ENCODE data around the gene TPCN2.
"Not testable (repeated sequence)": the region's sequence is repeated elsewhere in the genome, so short reads cannot be mapped to it uniquely, and the experiment has no call there.

Gene TPCN2

GRCh38 chr11:69148377-69148762, 99.6 kb downstream of the TPCN2 start:
- ATAC-seq: no peak
- TF ChIP-seq BACH2 (CRISPR knock-in tag; IDR thresholded peaks at IDR 0.05; ENCODE audit: borderline replicate concordance) (no peak), ZFP3 (CRISPR knock-in tag; IDR thresholded peaks at IDR 0.05) (no peak), ZNF8 (CRISPR knock-in tag; IDR thresholded peaks at IDR 0.05) (no peak), POU6F1 (CRISPR knock-in tag; IDR thresholded peaks at IDR 0.05; ENCODE audit: borderline replicate concordance, low read depth) (no peak), RARB (CRISPR knock-in tag; IDR thresholded peaks at IDR 0.05) (no peak), TCF4 (CRISPR knock-in tag; IDR thresholded peaks at IDR 0.05; ENCODE audit: borderline replicate concordance) (no peak), ZNF565 (CRISPR knock-in tag; conservative IDR thresholded peaks at IDR 0.05; ENCODE audit: low read depth) (no peak)

GRCh38 chr11:69148806-69149205, 100.1 kb downstream of the TPCN2 start:
- ATAC-seq: no peak
- TF ChIP-seq ARNTL (CRISPR knock-in tag; IDR thresholded peaks at IDR 0.05; ENCODE audit: borderline replicate concordance, low read depth): no peak
- TF ChIP-seq ZNF70 (CRISPR knock-in tag; IDR thresholded peaks at IDR 0.05): no peak
- TF ChIP-seq CREB5 (CRISPR knock-in tag; IDR thresholded peaks at IDR 0.05; ENCODE audit: low read depth): no peak
- TF ChIP-seq OSR1 (CRISPR knock-in tag; IDR thresholded peaks at IDR 0.05): no peak
- TF ChIP-seq PPARA (CRISPR knock-in tag; IDR thresholded peaks at IDR 0.05; ENCODE audit: borderline replicate concordance): no peak
- TF ChIP-seq TCF4 (CRISPR knock-in tag; IDR thresholded peaks at IDR 0.05; ENCODE audit: borderline replicate concordance): no peak
- TF ChIP-seq TOX (CRISPR knock-in tag; IDR thresholded peaks at IDR 0.05; ENCODE audit: borderline replicate concordance): no peak
- no peak for TF ChIP-seq ZFP3 (CRISPR knock-in tag; IDR thresholded peaks at IDR 0.05)
- no peak for TF ChIP-seq RARB (CRISPR knock-in tag; IDR thresholded peaks at IDR 0.05)
- no peak for TF ChIP-seq CSRNP3 (CRISPR knock-in tag; IDR thresholded peaks at IDR 0.05)
- TF ChIP-seq BACH2 (CRISPR knock-in tag; IDR thresholded peaks at IDR 0.05; ENCODE audit: borderline replicate concordance): no peak
- TF ChIP-seq POU6F1 (CRISPR knock-in tag; IDR thresholded peaks at IDR 0.05; ENCODE audit: borderline replicate concordance, low read depth): no peak
- TF ChIP-seq ZFP30 (CRISPR knock-in tag; IDR thresholded peaks at IDR 0.05): no peak

- not testable (repeated sequence) for ATAC-seq
These were observed 100.8 kb downstream of the TPCN2 start for GRCh38 chr11:69149338-69150045.

GRCh38 chr11:69150175-69150574, 101.4 kb downstream of the TPCN2 start:
- TF ChIP-seq ZFP3 (CRISPR knock-in tag; IDR thresholded peaks at IDR 0.05): no peak
- TF ChIP-seq ZNF70 (CRISPR knock-in tag; IDR thresholded peaks at IDR 0.05): no peak
- TF ChIP-seq ZNF8 (CRISPR knock-in tag; IDR thresholded peaks at IDR 0.05): peak; percentile 70; the same call in 1 of the 2 replicates
- ATAC-seq: no peak

- no peak for ATAC-seq
- TF ChIP-seq PATZ1 (CRISPR knock-in tag; IDR thresholded peaks at IDR 0.05; ENCODE audit: borderline replicate concordance) (no peak), POU6F1 (CRISPR knock-in tag; IDR thresholded peaks at IDR 0.05; ENCODE audit: borderline replicate concordance, low read depth) (no peak), RARB (CRISPR knock-in tag; IDR thresholded peaks at IDR 0.05) (no peak), CSDC2 (CRISPR knock-in tag; IDR thresholded peaks at IDR 0.05) (no peak), ESRRG (CRISPR knock-in tag; IDR thresholded peaks at IDR 0.05) (no peak), OSR1 (CRISPR knock-in tag; IDR thresholded peaks at IDR 0.05) (no peak), ZFP30 (CRISPR knock-in tag; IDR thresholded peaks at IDR 0.05) (no peak), CREB5 (CRISPR knock-in tag; IDR thresholded peaks at IDR 0.05; ENCODE audit: low read depth) (no peak), ZFP3 (CRISPR knock-in tag; IDR thresholded peaks at IDR 0.05) (no peak), ARNTL (CRISPR knock-in tag; IDR thresholded peaks at IDR 0.05; ENCODE audit: borderline replicate concordance, low read depth) (no peak), ZNF565 (CRISPR knock-in tag; conservative IDR thresholded peaks at IDR 0.05; ENCODE audit: low read depth) (no peak), SNAI2 (CRISPR knock-in tag; IDR thresholded peaks at IDR 0.05) (no peak)
These were observed 103.1 kb downstream of the TPCN2 start for GRCh38 chr11:69151836-69152235.
